HepG2 (cell line): ENCODE results near the gene SLC27A3. TPM values are rescaled to one million over a fixed set of nuclear protein-coding genes. Genes with fewer than 3 reads are reported as not detected.

Experiments used
- HMGA1 ChIP-seq: sonication (generic); formaldehyde crosslinking; conservative IDR thresholded peaks from 2 replicates; pipeline ENCODE4 v1.4.0; 2020; ENCODE audit warnings: missing genetic modification reagents
- MED8 ChIP-seq: sonication (generic); formaldehyde crosslinking; IDR thresholded peaks from 2 replicates; pipeline ENCODE4 v1.8.1; 2023; ENCODE audit warnings: mild to moderate bottlenecking, missing genetic modification reagents; ENCODE audit not compliant: insufficient replicate concordance
- NKX3-1 ChIP-seq: sonication (generic); formaldehyde crosslinking; IDR thresholded peaks from 2 replicates; pipeline ENCODE4 v1.5.0; 2020; ENCODE audit warnings: missing genetic modification reagents
- ZNF335 ChIP-seq: sonication (generic); formaldehyde crosslinking; IDR thresholded peaks from 2 replicates; pipeline ENCODE4 v1.4.0; 2020; ENCODE audit warnings: missing genetic modification reagents
- ZNF354B ChIP-seq: sonication (generic); formaldehyde crosslinking; IDR thresholded peaks from 2 replicates; pipeline ENCODE4 v1.8.0; 2022; ENCODE audit warnings: mild to moderate bottlenecking, missing genetic modification reagents
- ZNF501 ChIP-seq: sonication (generic); formaldehyde crosslinking; IDR thresholded peaks from 2 replicates; pipeline ENCODE4 v1.5.1; 2020; ENCODE audit warnings: mild to moderate bottlenecking, moderate library complexity, missing genetic modification reagents
- ZNF605 ChIP-seq: sonication (generic); formaldehyde crosslinking; IDR thresholded peaks from 2 replicates; pipeline ENCODE4 v1.8.0; 2022; ENCODE audit warnings: mild to moderate bottlenecking, missing genetic modification reagents
- ZNF713 ChIP-seq: sonication (generic); formaldehyde crosslinking; IDR thresholded peaks from 2 replicates; pipeline ENCODE4 v1.4.0; 2020; ENCODE audit warnings: mild to moderate bottlenecking, missing genetic modification reagents
- ZNF766 ChIP-seq: sonication (generic); formaldehyde crosslinking; IDR thresholded peaks from 2 replicates; pipeline ENCODE4 v1.5.0; 2020; ENCODE audit warnings: missing genetic modification reagents, borderline replicate concordance
- ZNF777 ChIP-seq: sonication (generic); formaldehyde crosslinking; IDR thresholded peaks from 2 replicates; pipeline ENCODE4 v1.4.0; 2020; ENCODE audit warnings: missing genetic modification reagents
- polyA plus RNA-seq, 8 experiments: library from polyadenylated mRNA; depleted of rRNA in 3 of 8; stranded (reverse) in 7 of 8; unstranded in 1 of 8; fragments of >200 nt; fragmentation: Illumina TruSeq in 4 of 8; extraction: Trizol in 4 of 8; gene quantifications; 2 replicates each; pipeline versions ENCODE4 v1.2.1 to v1.2.3, GENCODE V29; 2011 to 2016; ENCODE audit warnings: low read depth in 4 of 8, missing spikeins in 1 of 8, mixed read lengths in 1 of 8; ENCODE audit not compliant: insufficient read depth in 1 of 8
- total RNA-seq, 5 experiments: library from RNA; depleted of rRNA; stranded (reverse); fragments of >200 nt; fragmentation: Illumina TruSeq; extraction: Trizol; gene quantifications; 2 replicates each; pipeline ENCODE4 v1.2.3, GENCODE V29; 2016; ENCODE audit warnings: low read depth in 1 of 5
- TF ChIP-seq, protein P1 (sequence below), 2 experiments: fragments of 450-650 bp in 1 of 2; sonication (generic) in 1 of 2; formaldehyde crosslinking in 1 of 2; IDR thresholded peaks; 2 replicates each; pipeline versions ENCODE4 v1.6.1 to v1.8.0; 2016 to 2022; ENCODE audit warnings: antibody characterized with exemption in 1 of 2, mild to moderate bottlenecking in 1 of 2, missing genetic modification reagents in 1 of 2
- TF ChIP-seq, protein P2 (sequence below): sonication (generic); formaldehyde crosslinking; IDR thresholded peaks from 2 replicates; pipeline ENCODE4 v1.5.0; 2020; ENCODE audit warnings: missing genetic modification reagents, mild to moderate bottlenecking, borderline replicate concordance
- TF ChIP-seq, protein P3 (sequence below): sonication (generic); formaldehyde crosslinking; IDR thresholded peaks from 2 replicates; pipeline ENCODE4 v1.4.0; 2020; ENCODE audit warnings: missing genetic modification reagents

Gene SLC27A3
- total and polyA plus RNA-seq, 2 of the 13 experiments (the other 11 are each of a cell fraction or from before 2014, with no cell fraction given) = 4.3 to 10.3 TPM

DNA sequence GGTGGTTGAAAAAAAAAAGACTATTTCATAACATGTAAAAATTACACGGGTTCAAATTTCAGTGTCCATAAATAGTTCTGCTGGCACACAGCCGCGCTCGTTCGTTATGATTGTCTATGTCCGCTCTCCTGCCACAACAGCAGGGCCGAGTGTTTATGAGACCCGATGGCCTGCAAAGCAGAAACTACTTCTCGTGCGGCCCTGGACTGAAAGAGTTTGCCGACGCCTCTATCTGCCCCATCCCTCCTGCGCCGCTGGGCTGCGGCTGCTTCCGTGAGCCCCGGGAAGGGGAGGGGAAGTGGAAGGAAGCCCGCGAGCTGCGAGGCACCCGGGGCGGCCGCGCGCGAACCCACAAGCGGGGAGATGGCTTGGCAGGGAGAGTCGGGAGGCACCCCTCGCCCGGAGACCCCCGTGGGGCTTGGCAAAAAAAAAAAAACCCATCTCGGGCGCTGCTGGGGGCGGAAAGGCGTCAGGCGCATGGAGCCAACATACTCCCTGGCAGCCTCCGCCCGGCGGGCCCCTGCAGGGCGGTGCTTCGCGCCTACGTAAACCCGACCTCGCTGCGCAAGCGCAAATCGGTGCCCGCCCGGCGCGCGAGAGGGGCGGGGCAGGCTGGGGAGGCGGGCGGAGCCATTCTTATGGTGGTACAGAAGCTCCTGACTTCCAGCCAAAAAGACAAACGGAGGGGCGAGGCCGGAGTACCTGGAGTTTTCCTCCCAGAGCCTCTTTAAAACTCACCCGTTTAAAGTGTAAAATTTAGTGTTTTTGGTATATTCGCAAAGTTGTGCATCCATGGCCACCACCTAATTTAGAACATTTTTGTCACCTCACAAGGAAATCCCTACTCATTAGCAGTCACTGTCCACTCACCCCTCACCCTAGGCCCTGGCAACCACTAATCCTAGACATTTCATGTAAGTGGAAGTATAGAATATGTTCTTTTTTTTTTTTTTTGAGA, 8.3 kb downstream of the SLC27A3 start (continued):
- TF ChIP-seq, protein P1, sequence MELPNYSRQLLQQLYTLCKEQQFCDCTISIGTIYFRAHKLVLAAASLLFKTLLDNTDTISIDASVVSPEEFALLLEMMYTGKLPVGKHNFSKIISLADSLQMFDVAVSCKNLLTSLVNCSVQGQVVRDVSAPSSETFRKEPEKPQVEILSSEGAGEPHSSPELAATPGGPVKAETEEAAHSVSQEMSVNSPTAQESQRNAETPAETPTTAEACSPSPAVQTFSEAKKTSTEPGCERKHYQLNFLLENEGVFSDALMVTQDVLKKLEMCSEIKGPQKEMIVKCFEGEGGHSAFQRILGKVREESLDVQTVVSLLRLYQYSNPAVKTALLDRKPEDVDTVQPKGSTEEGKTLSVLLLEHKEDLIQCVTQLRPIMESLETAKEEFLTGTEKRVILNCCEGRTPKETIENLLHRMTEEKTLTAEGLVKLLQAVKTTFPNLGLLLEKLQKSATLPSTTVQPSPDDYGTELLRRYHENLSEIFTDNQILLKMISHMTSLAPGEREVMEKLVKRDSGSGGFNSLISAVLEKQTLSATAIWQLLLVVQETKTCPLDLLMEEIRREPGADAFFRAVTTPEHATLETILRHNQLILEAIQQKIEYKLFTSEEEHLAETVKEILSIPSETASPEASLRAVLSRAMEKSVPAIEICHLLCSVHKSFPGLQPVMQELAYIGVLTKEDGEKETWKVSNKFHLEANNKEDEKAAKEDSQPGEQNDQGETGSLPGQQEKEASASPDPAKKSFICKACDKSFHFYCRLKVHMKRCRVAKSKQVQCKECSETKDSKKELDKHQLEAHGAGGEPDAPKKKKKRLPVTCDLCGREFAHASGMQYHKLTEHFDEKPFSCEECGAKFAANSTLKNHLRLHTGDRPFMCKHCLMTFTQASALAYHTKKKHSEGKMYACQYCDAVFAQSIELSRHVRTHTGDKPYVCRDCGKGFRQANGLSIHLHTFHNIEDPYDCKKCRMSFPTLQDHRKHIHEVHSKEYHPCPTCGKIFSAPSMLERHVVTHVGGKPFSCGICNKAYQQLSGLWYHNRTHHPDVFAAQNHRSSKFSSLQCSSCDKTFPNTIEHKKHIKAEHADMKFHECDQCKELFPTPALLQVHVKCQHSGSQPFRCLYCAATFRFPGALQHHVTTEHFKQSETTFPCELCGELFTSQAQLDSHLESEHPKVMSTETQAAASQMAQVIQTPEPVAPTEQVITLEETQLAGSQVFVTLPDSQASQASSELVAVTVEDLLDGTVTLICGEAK (IDR thresholded peaks at IDR 0.05) = no peak
- TF ChIP-seq, protein P1 (CRISPR knock-in tag; IDR thresholded peaks at IDR 0.05) = peak; percentile 69; the same call in 1 of the 2 replicates
- TF ChIP-seq ZNF605 (peak; percentile 31; the same call in 1 of the 2 replicates), ZNF354B (no peak), HMGA1 (CRISPR knock-in tag) (no peak), ZNF713 (CRISPR knock-in tag) (no peak), NKX3-1 (peak; percentile 62; the same call in 1 of the 2 replicates), ZNF777 (CRISPR knock-in tag) (0 out of 2 replicates have a peak, but pooled peaks have one; percentile 17), ZNF766 (peak; percentile 67; the same call in 1 of the 2 replicates), ZNF501 (peak; percentile 96), ZNF335 (CRISPR knock-in tag) (0 out of 2 replicates have a peak, but pooled peaks have one; percentile 43), MED8 (CRISPR knock-in tag) (peak; percentile 60)
- TF ChIP-seq, protein P2, sequence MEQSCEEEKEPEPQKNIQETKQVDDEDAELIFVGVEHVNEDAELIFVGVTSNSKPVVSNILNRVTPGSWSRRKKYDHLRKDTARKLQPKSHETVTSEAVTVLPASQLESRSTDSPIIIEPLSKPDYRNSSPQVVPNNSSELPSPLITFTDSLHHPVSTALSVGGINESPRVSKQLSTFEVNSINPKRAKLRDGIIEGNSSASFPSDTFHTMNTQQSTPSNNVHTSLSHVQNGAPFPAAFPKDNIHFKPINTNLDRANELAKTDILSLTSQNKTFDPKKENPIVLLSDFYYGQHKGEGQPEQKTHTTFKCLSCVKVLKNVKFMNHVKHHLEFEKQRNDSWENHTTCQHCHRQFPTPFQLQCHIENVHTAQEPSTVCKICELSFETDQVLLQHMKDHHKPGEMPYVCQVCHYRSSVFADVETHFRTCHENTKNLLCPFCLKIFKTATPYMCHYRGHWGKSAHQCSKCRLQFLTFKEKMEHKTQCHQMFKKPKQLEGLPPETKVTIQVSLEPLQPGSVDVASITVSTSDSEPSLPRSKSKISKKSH (CRISPR knock-in tag) = 0 out of 2 replicates have a peak, but pooled peaks have one; percentile 65
- TF ChIP-seq, protein P3, sequence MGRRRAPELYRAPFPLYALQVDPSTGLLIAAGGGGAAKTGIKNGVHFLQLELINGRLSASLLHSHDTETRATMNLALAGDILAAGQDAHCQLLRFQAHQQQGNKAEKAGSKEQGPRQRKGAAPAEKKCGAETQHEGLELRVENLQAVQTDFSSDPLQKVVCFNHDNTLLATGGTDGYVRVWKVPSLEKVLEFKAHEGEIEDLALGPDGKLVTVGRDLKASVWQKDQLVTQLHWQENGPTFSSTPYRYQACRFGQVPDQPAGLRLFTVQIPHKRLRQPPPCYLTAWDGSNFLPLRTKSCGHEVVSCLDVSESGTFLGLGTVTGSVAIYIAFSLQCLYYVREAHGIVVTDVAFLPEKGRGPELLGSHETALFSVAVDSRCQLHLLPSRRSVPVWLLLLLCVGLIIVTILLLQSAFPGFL = no peak
